ENCODE measurements around the gene ZBTB8B.

The ZBTB8B gene

GRCh38 chr1:32508761-32509160, 43.9 kb downstream of the ZBTB8B start:
- DNase-seq (ENCODE audit: low read depth), result no peak

GRCh38 chr1:32509939-32510338, 45.1 kb downstream of the ZBTB8B start:
- DNase-seq (ENCODE audit: low read depth), result no peak

Measured in activated T-cell treated with anti-CD3 and anti-CD28 coated beads for 48 hours (primary cell).